Liver (tissue), 9 donors: ENCODE results near the gene GLP1R. TPM values are rescaled to one million over a fixed set of nuclear protein-coding genes. Genes with fewer than 3 reads are reported as not detected.

ENCODE experiments used
- DNase-seq: peaks from one replicate; pipeline ENCODE4 v3.0.0-alpha.2; 2017; ENCODE audit warnings: low spot score
- H3K27ac ChIP-seq, 2 donors: one replicate each; pipeline ENCODE4 v1.7.0; 2013; ENCODE audit warnings: inconsistent platforms in 2 of 2, low read length in 2 of 2, control low read depth in 1 of 2, low read depth in 1 of 2, mild to moderate bottlenecking in 1 of 2
- H3K27me3 ChIP-seq, 4 donors: one replicate each; pipeline versions ENCODE4 v1.6.1 to v1.7.0; 2013; ENCODE audit warnings: low read length in 3 of 4, inconsistent platforms in 1 of 4, mild to moderate bottlenecking in 1 of 4, moderate library complexity in 1 of 4; ENCODE audit not compliant: control insufficient read depth in 4 of 4, insufficient read depth in 4 of 4
- H3K36me3 ChIP-seq, 4 donors: one replicate each; pipeline versions ENCODE4 v1.6.1 to v1.7.0; 2013; ENCODE audit warnings: low read length in 3 of 4, mild to moderate bottlenecking in 3 of 4, low read depth in 1 of 4, moderate library complexity in 1 of 4; ENCODE audit not compliant: control insufficient read depth in 4 of 4, insufficient read depth in 3 of 4
- H3K4me1 ChIP-seq, 4 donors: one replicate each; pipeline versions ENCODE4 v1.6.1 to v1.7.0; 2013; ENCODE audit warnings: low read length in 3 of 4, mild to moderate bottlenecking in 3 of 4, moderate library complexity in 1 of 4; ENCODE audit not compliant: control insufficient read depth in 4 of 4, insufficient read depth in 4 of 4
- H3K4me3 ChIP-seq, 3 donors: one replicate each; pipeline versions ENCODE4 v1.6.1 to v1.7.0; 2013; ENCODE audit warnings: low read length in 3 of 3, control low read depth in 1 of 3, low read depth in 1 of 3, mild to moderate bottlenecking in 1 of 3
- H3K9ac ChIP-seq, 2 donors: one replicate each; pipeline ENCODE4 v1.7.0; 2013; ENCODE audit warnings: low read length in 2 of 2, mild to moderate bottlenecking in 2 of 2, moderate library complexity in 2 of 2, control low read depth in 1 of 2, low read depth in 1 of 2
- H3K9me3 ChIP-seq, 4 donors: one replicate each; pipeline versions ENCODE4 v1.6.1 to v1.7.0; 2013; ENCODE audit warnings: low read length in 3 of 4; ENCODE audit not compliant: control insufficient read depth in 4 of 4
- EGR1 ChIP-seq, 2 donors: IDR thresholded peaks; 2 replicates each; pipeline ENCODE4 v1.6.1; 2016 to 2018; ENCODE audit warnings: antibody characterized with exemption in 2 of 2, low read depth in 2 of 2
- FOXA1 ChIP-seq: IDR thresholded peaks from 2 replicates; pipeline ENCODE4 v1.6.1; 2016; ENCODE audit warnings: antibody characterized with exemption
- FOXA2 ChIP-seq: IDR thresholded peaks from 2 replicates; pipeline ENCODE4 v1.6.1; 2016; ENCODE audit warnings: antibody characterized with exemption
- HNF4A ChIP-seq, 2 donors: conservative IDR thresholded peaks; 2 replicates each; pipeline ENCODE4 v1.6.1; 2016; ENCODE audit warnings: antibody characterized with exemption in 2 of 2, mild to moderate bottlenecking in 2 of 2
- HNF4G ChIP-seq: IDR thresholded peaks from 2 replicates; pipeline ENCODE4 v1.6.1; 2016; ENCODE audit warnings: antibody characterized with exemption
- JUND ChIP-seq, 2 donors: IDR thresholded peaks; 2 replicates each; pipeline ENCODE4 v1.6.1; 2016; ENCODE audit warnings: antibody characterized with exemption in 2 of 2
- NR2F2 ChIP-seq: IDR thresholded peaks from 2 replicates; pipeline ENCODE4 v1.6.1; 2016; ENCODE audit warnings: antibody characterized with exemption
- RXRA ChIP-seq, 2 donors: IDR thresholded peaks; 2 replicates each; pipeline ENCODE4 v1.6.1; 2017 to 2018; ENCODE audit warnings: antibody characterized with exemption in 2 of 2, mild to moderate bottlenecking in 1 of 2
- TAF1 ChIP-seq: conservative IDR thresholded peaks from 2 replicates; pipeline ENCODE4 v1.6.1; 2016; ENCODE audit warnings: antibody characterized with exemption, mild to moderate bottlenecking
- YY1 ChIP-seq: IDR thresholded peaks from 2 replicates; pipeline ENCODE4 v1.6.1; 2016; ENCODE audit warnings: antibody characterized with exemption, mild to moderate bottlenecking
- WGBS: extraction: QIAGEN DNeasy Blood & Tissue Kit; methylation state at CpG from one replicate; pipeline ENCODE4 v1.1.7; 2013; 5-methylcytosine and 5-hydroxymethylcytosine counted together
- polyA plus RNA-seq, 2 donors: library from polyadenylated mRNA; stranded (reverse) in 1 of 2; unstranded in 1 of 2; fragments of 200-250 nt in 1 of 2; fragments of >200 nt in 1 of 2; fragmentation: Nextera tagmentation in 1 of 2; extraction: Ambion mirVana in 1 of 2; gene quantifications; one replicate each; pipeline versions ENCODE4 v1.2.1 to v1.2.3, GENCODE V29; 2013 to 2015
- total RNA-seq, 2 donors: library from RNA; depleted of rRNA; stranded (reverse); fragments of >200 nt; gene quantifications; one replicate each; pipeline ENCODE4 v1.2.3, GENCODE V29; 2014
- TF ChIP-seq, protein P1 (sequence below): IDR thresholded peaks from 2 replicates; pipeline ENCODE4 v1.6.1; 2016; ENCODE audit warnings: antibody characterized with exemption, mild to moderate bottlenecking
- TF ChIP-seq, protein P2 (sequence below): IDR thresholded peaks from 2 replicates; pipeline ENCODE4 v1.6.1; 2016; ENCODE audit warnings: antibody characterized with exemption
- TF ChIP-seq, protein P3 (sequence below): IDR thresholded peaks from 2 replicates; pipeline ENCODE4 v1.6.1; 2016; ENCODE audit warnings: antibody characterized with exemption
- TF ChIP-seq, protein P4 (sequence below): fragments of 150-350 bp; IDR thresholded peaks from 2 replicates; pipeline ENCODE4 v1.5.1; 2017; ENCODE audit warnings: improper control_type of control experiment, low read depth, low read length; ENCODE audit not compliant: missing input control
- donor health status: healthy.
- donor health status: healthy.
- donor health status: healthy.
- donor health status: healthy.
- donor health status: healthy.

GLP1R gene
- total and polyA plus RNA-seq, 4 donors: not detected

DNA sequence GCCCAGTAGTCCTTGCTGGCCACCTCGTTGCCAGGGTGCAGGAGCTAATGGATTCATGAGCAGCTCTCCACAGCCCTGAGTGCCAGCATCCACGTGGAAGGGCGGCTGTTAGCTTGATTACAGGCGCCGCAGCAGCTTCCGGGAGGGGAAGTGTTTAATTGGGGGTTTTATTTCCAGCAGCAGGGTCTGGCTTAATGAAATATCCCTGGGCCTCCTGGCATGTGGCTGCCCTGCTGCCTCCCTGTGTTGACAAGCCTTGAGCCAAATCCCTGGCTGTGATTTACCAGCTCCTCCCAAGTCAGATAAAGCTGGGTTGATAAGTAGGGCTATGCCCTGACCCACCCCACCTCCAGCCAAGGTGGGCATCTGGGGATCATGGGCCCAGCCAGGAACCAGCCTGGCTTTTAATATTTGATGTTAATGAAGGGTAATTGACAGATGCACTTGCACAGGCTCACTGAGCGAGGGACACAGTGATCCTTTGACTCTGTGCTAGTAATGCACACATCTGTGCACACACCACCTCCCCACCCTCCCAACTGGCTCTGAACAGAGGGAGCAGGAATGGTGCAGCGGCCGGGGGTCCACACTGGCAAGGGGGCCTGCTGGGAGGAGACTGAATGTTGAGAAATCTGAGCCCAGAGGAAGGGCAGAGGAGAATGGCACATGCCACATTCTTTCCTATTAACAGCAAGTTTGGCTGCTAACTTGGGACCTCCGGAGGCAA lies 13.6 kb downstream of the GLP1R start:
- no peaks in the 10 kb centered on the region for H3K27me3 ChIP-seq
- no peaks in the 10 kb centered on the region for H3K36me3 ChIP-seq
- no peak overlapping the region for H3K9ac ChIP-seq
- no peak overlapping the region for H3K27ac ChIP-seq
- peaks cover 0 to 2% (median 0%) of the 10 kb centered on the region in 4 donors for H3K4me1 ChIP-seq
- H3K9me3 ChIP-seq: no peaks in the 10 kb centered on the region
- TF ChIP-seq, protein P1, sequence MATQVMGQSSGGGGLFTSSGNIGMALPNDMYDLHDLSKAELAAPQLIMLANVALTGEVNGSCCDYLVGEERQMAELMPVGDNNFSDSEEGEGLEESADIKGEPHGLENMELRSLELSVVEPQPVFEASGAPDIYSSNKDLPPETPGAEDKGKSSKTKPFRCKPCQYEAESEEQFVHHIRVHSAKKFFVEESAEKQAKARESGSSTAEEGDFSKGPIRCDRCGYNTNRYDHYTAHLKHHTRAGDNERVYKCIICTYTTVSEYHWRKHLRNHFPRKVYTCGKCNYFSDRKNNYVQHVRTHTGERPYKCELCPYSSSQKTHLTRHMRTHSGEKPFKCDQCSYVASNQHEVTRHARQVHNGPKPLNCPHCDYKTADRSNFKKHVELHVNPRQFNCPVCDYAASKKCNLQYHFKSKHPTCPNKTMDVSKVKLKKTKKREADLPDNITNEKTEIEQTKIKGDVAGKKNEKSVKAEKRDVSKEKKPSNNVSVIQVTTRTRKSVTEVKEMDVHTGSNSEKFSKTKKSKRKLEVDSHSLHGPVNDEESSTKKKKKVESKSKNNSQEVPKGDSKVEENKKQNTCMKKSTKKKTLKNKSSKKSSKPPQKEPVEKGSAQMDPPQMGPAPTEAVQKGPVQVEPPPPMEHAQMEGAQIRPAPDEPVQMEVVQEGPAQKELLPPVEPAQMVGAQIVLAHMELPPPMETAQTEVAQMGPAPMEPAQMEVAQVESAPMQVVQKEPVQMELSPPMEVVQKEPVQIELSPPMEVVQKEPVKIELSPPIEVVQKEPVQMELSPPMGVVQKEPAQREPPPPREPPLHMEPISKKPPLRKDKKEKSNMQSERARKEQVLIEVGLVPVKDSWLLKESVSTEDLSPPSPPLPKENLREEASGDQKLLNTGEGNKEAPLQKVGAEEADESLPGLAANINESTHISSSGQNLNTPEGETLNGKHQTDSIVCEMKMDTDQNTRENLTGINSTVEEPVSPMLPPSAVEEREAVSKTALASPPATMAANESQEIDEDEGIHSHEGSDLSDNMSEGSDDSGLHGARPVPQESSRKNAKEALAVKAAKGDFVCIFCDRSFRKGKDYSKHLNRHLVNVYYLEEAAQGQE: no peak
- no peak for TF ChIP-seq TAF1
- TF ChIP-seq, protein P2, sequence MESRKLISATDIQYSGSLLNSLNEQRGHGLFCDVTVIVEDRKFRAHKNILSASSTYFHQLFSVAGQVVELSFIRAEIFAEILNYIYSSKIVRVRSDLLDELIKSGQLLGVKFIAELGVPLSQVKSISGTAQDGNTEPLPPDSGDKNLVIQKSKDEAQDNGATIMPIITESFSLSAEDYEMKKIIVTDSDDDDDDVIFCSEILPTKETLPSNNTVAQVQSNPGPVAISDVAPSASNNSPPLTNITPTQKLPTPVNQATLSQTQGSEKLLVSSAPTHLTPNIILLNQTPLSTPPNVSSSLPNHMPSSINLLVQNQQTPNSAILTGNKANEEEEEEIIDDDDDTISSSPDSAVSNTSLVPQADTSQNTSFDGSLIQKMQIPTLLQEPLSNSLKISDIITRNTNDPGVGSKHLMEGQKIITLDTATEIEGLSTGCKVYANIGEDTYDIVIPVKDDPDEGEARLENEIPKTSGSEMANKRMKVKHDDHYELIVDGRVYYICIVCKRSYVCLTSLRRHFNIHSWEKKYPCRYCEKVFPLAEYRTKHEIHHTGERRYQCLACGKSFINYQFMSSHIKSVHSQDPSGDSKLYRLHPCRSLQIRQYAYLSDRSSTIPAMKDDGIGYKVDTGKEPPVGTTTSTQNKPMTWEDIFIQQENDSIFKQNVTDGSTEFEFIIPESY: no peak
- no peak for TF ChIP-seq YY1
- TF ChIP-seq, protein P3, sequence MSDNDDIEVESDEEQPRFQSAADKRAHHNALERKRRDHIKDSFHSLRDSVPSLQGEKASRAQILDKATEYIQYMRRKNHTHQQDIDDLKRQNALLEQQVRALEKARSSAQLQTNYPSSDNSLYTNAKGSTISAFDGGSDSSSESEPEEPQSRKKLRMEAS: no peak
- TF ChIP-seq, protein P4, sequence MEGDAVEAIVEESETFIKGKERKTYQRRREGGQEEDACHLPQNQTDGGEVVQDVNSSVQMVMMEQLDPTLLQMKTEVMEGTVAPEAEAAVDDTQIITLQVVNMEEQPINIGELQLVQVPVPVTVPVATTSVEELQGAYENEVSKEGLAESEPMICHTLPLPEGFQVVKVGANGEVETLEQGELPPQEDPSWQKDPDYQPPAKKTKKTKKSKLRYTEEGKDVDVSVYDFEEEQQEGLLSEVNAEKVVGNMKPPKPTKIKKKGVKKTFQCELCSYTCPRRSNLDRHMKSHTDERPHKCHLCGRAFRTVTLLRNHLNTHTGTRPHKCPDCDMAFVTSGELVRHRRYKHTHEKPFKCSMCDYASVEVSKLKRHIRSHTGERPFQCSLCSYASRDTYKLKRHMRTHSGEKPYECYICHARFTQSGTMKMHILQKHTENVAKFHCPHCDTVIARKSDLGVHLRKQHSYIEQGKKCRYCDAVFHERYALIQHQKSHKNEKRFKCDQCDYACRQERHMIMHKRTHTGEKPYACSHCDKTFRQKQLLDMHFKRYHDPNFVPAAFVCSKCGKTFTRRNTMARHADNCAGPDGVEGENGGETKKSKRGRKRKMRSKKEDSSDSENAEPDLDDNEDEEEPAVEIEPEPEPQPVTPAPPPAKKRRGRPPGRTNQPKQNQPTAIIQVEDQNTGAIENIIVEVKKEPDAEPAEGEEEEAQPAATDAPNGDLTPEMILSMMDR: no peak
- no peak for TF ChIP-seq RXRA (IDR thresholded peaks at IDR 0.05)
- no peak for TF ChIP-seq FOXA2
- TF ChIP-seq NR2F2: no peak
- no peak for TF ChIP-seq JUND (IDR thresholded peaks at IDR 0.05)
- no peak for TF ChIP-seq FOXA1
- TF ChIP-seq EGR1 (IDR thresholded peaks at IDR 0.05; ENCODE audit: low read depth in 2 of 2): no peak
- 81% methylated on average over 10 of the region's 10 CpGs for WGBS
- DNase-seq: no peak
- H3K4me3 ChIP-seq: no peak overlapping the region

DNA sequence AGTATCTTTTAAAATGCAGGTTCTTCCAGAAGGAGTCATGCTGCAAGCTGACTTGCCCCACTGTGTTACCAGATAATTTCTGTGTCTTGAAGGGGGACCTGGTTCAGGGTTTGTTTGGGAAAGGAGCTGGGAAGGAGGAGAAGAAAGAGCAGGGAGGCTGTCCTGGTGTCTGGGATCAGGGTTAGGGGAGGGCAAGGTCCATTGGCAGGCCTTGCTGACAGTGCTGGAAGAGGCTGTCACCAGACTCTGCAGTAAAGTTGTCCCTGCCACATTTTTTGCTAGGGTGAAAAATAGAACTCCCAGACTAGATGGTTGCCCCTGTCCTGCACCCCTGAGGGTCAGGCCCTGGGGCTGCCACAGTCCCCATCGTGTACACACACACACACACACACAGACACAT lies 14.9 kb downstream of the GLP1R start:
- DNase-seq: no peak

More for the DNA sequence above, 14.9 kb downstream of the GLP1R start:
- Histone ChIP-seq H3K9ac (no peak overlapping the region), H3K9me3 (no peaks in the 10 kb centered on the region), H3K27me3 (no peaks in the 10 kb centered on the region), H3K4me3 (no peak overlapping the region), H3K36me3 (no peaks in the 10 kb centered on the region), H3K27ac (no peak overlapping the region), H3K4me1 (peaks cover 0 to 2% (median 0%) of the 10 kb centered on the region in 4 donors)
- WGBS: 34% methylated on average over 1 of the region's 1 CpG
- TF ChIP-seq HNF4G: no peak
- TF ChIP-seq RXRA (IDR thresholded peaks at IDR 0.05): no peak
- no peak for TF ChIP-seq FOXA2
- TF ChIP-seq, protein P4: no peak
- TF ChIP-seq EGR1 (IDR thresholded peaks at IDR 0.05; ENCODE audit: low read depth in 2 of 2): no peak
- peak; percentile 28 to 31 for TF ChIP-seq HNF4A (conservative IDR thresholded peaks at IDR 0.05)
